ENCODE data around the gene SCAF8. TPM values are rescaled to one million over a fixed set of nuclear protein-coding genes. Genes with fewer than 3 reads are reported as not detected.

SCAF8 gene
- total and polyA plus RNA-seq, 9 of the 15 experiments (the other 6 are each of a cell fraction or from before 2014, with no cell fraction given), result 10.5 to 46.6 (median 23.2) TPM

DNA sequence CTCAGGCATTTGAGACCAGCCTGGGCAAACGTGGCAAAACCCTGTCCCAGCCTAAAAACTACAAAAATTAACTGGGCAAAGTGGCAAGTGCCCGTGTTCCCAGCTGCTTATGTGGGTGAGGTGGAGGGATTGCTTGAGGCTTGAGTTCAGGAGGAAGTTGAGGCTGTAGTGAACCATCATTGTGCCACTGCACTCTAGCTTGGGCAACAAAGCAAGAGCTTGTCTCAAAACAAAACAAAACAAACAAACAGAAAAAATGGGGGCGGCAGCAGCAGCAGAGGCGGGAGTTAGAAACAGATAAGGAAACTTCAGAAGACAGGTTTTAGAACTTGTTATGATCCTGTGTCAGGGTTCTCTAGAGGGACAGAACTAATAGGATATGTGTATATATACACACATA, 49.0 kb downstream of the SCAF8 start:
- H3K9ac ChIP-seq (ENCODE audit: insufficient read depth in 1 of 2, low read depth in 2 of 2, low read length in 2 of 2), result no peak overlapping the region
- H2AFZ ChIP-seq (ENCODE audit: low read depth, low read length), result no peak overlapping the region
- POLR2A ChIA-PET, result interaction anchor here (1.3 kb wide), 2 partner anchors 9 to 19 kb away, joined by 3 to 4 read pairs; no protein-coding TSS in a partner anchor
- H3K9me3 ChIP-seq (replicated peaks; ENCODE audit: control insufficient read depth, insufficient read depth, low read depth, low read length), result no peaks in the 10 kb centered on the region
- no peaks in the 10 kb centered on the region for H4K20me1 ChIP-seq (replicated peaks; ENCODE audit: control insufficient read depth, insufficient read depth, low read length)
- H3K27me3 ChIP-seq (ENCODE audit: control insufficient read depth in 2 of 2, insufficient read depth in 2 of 2, low read length in 2 of 2), result no peaks in the 10 kb centered on the region
- peaks cover 59% of the 10 kb centered on the region; the same call in 2 of the 3 replicates for H3K36me3 ChIP-seq (ENCODE audit: control insufficient read depth, insufficient read depth, low read length)
- no peak overlapping the region for H3K4me3 ChIP-seq
- H3K27ac ChIP-seq (ENCODE audit: extremely low read depth, low read depth, low read length), result no peak overlapping the region
- H3K4me2 ChIP-seq (ENCODE audit: insufficient read depth, low read length), result no peak overlapping the region
- in situ Hi-C loops (cut with MboI), result no loop called here
- no peaks in the 10 kb centered on the region for H3K9me1 ChIP-seq (ENCODE audit: control insufficient read depth, insufficient read depth, low read length)
- H3K79me2 ChIP-seq (ENCODE audit: control insufficient read depth, insufficient read depth, low read length), result peaks cover 75% of the 10 kb centered on the region
- ATAC-seq, result peak; percentile 20; the same call in 1 of the 3 replicates
- no peak for TF ChIP-seq TBP (optimal IDR thresholded peaks at IDR 0.05; ENCODE audit: low read depth, low read length)
- TF ChIP-seq EGR1 (conservative IDR thresholded peaks at IDR 0.05), result peak; percentile 58
- no peak for TF ChIP-seq ZNF12 (CRISPR knock-in tag; IDR thresholded peaks at IDR 0.05)
- TF ChIP-seq MLX (CRISPR knock-in tag; conservative IDR thresholded peaks at IDR 0.05), result no peak
- TF ChIP-seq POLR2A (conservative IDR thresholded peaks at IDR 0.05), result peak; percentile 37; the same call in 1 of the 2 replicates
- TF ChIP-seq SUPT5H (IDR thresholded peaks at IDR 0.05), result peak; percentile 35; the same call in 1 of the 2 replicates
- intact Hi-C loops (cut with micrococcal nuclease), result no loop called here
- no peaks in the 10 kb centered on the region; a peak in 2 of 5 replicates for H3K4me1 ChIP-seq (replicated peaks in 1 of 2; ENCODE audit: control insufficient read depth in 2 of 2, insufficient read depth in 2 of 2, low read length in 2 of 2)
- no peak for FAIRE-seq
- no TSS peak for BruUV-seq (replicated peaks)
- 54% methylated on average over 4 of the region's 4 CpGs for WGBS (ENCODE audit: insufficient coverage, low coverage, missing lambda C conversion rate)
- CTCF ChIA-PET (ENCODE audit: low intra/inter-chr PET ratio), result no interaction called here
- no peak for DNase-seq (ENCODE audit: extremely low read depth in 1 of 4, low spot score in 3 of 4)

GRCh38 chr6:154783229-154783628, 50.0 kb downstream of the SCAF8 start:
- Histone ChIP-seq H3K9me1 (ENCODE audit: control insufficient read depth, insufficient read depth, low read length) (no peaks in the 10 kb centered on the region), H3K27me3 (ENCODE audit: control insufficient read depth in 2 of 2, insufficient read depth in 2 of 2, low read length in 2 of 2) (no peaks in the 10 kb centered on the region), H3K4me2 (ENCODE audit: insufficient read depth, low read length) (no peak overlapping the region), H3K27ac (ENCODE audit: extremely low read depth, low read depth, low read length) (no peak overlapping the region), H3K4me1 (replicated peaks in 1 of 2; ENCODE audit: control insufficient read depth in 2 of 2, insufficient read depth in 2 of 2, low read length in 2 of 2) (no peaks in the 10 kb centered on the region; a peak in 2 of 5 replicates), H3K9ac (ENCODE audit: insufficient read depth in 1 of 2, low read depth in 2 of 2, low read length in 2 of 2) (no peak overlapping the region), H2AFZ (ENCODE audit: low read depth, low read length) (no peak overlapping the region), H3K9me3 (replicated peaks; ENCODE audit: control insufficient read depth, insufficient read depth, low read depth, low read length) (no peaks in the 10 kb centered on the region), H4K20me1 (replicated peaks; ENCODE audit: control insufficient read depth, insufficient read depth, low read length) (no peaks in the 10 kb centered on the region), H3K4me3 (no peak overlapping the region), H3K79me2 (ENCODE audit: control insufficient read depth, insufficient read depth, low read length) (peaks cover 74% of the 10 kb centered on the region), H3K36me3 (ENCODE audit: control insufficient read depth, insufficient read depth, low read length) (peaks cover 61% of the 10 kb centered on the region; the same call in 2 of the 3 replicates)
- WGBS (ENCODE audit: insufficient coverage, low coverage, missing lambda C conversion rate), result 72% methylated on average over 2 of the region's 2 CpGs
- ATAC-seq (no peak), FAIRE-seq (no peak), DNase-seq (ENCODE audit: extremely low read depth in 1 of 4, low spot score in 3 of 4) (no peak)
- ChIA-PET POLR2A (interaction anchor here (1.8 kb wide), 1 partner anchor 11 kb away, joined by 5 read pairs; no protein-coding TSS in a partner anchor), CTCF (ENCODE audit: low intra/inter-chr PET ratio) (no interaction called here)
- intact Hi-C loops (cut with micrococcal nuclease), result no loop called here
- no TSS peak for BruUV-seq (replicated peaks)
- in situ Hi-C loops (cut with MboI), result no loop called here
- TF ChIP-seq SMAD4 (CRISPR knock-in tag; conservative IDR thresholded peaks at IDR 0.05), result no peak
- no peak for TF ChIP-seq ZBTB12 (CRISPR knock-in tag; IDR thresholded peaks at IDR 0.05)
- TF ChIP-seq ZZZ3 (IDR thresholded peaks at IDR 0.05), result no peak
- TF ChIP-seq NCOR1 (IDR thresholded peaks at IDR 0.05), result no peak
- TF ChIP-seq MTF1 (CRISPR knock-in tag; IDR thresholded peaks at IDR 0.05; ENCODE audit: borderline replicate concordance), result no peak
- TF ChIP-seq FOXA3 (CRISPR knock-in tag; conservative IDR thresholded peaks at IDR 0.05 in 1 of 2, IDR thresholded peaks at IDR 0.05 in 1 of 2), result no peak
- no peak for TF ChIP-seq ATF6 (CRISPR knock-in tag; IDR thresholded peaks at IDR 0.05)
- no peak for TF ChIP-seq HDAC1 (IDR thresholded peaks at IDR 0.05)

Measured in K562 (cell line).